AML-193 (cell line): ENCODE data around the gene FNDC3B.
"Not testable (repeated sequence)": the region's sequence is repeated elsewhere in the genome, so short reads cannot be mapped to it uniquely, and the experiment has no call there.

ENCODE experiments used
- DNase-seq, 2 experiments: peaks; one replicate each; lab custom pipeline; 2025; lab: John Stamatoyannopoulos, UW

The FNDC3B gene

DNA sequence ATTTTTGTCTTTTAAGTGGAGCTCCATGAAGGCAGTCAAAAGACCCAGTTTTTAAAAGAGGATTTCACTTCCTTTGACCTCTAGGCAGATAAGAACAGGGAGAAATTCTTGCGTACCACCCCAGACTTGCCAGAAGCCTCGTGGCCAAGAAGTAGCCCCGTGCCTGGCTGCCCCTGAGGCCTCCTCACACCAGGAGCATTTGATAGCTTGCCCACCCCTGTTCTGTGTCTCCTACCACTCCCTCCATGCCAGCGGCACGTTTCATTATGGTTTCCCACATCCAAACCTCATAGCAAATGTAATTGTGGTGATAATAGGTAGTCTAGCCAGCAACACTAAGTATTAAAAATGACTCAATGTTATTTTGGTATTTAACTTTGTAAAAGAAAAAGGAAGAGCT, 301.2 kb downstream of the FNDC3B start:
- no peak for DNase-seq

DNA sequence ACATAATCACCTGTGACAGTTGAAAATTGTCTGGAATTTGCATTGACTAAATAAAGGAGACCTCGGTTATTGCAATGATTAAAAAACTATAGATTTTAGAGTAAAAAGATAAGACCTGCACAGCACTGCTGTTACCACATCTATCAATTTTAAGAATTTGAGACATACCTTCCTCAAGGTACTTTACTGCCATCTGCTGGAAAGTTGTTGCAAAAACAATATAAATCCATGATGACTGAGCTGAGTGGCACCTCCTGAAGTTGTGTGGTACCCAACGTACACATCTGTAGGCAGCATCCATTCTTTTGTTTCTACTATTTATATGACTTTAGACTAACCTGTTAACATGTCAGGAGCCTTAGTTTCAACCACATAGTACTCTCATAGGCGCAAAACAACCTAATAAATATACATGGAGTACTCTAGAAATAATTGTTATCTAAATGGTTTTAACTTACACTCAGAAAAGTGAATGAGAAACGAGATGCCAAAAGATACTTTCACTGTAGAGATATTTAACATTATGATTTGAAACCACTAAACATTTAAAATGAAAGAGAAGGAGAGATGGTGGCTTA, 302.2 kb downstream of the FNDC3B start:
- peak; percentile 64 to 69 for DNase-seq

DNA sequence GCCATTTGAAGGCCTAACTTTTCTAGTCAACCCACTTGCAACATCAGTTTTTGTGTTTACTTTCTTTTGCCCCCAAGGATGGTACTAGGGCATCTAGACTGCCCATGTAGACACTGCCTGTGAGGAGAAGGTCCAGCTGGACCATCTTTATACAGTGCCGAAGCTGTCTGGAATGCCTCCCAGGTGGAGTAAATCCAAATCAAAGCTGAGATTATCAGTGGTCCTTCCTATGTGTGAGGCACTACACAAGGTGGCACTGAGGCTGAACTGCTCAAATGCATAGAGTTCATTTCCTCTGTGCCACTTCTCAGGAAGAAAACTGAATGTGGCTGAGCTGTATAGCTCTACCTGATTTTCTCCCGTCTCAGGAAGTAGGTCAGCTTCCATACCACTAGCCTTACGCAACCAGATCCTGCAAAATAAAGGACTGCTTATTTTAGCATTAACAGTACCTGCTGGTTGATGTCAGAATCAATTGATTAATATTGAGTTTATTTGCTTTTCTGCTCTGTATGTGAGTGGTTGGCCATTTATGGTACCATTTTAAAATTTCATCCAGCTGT, 302.8 kb downstream of the FNDC3B start:
- no peak for DNase-seq

DNA sequence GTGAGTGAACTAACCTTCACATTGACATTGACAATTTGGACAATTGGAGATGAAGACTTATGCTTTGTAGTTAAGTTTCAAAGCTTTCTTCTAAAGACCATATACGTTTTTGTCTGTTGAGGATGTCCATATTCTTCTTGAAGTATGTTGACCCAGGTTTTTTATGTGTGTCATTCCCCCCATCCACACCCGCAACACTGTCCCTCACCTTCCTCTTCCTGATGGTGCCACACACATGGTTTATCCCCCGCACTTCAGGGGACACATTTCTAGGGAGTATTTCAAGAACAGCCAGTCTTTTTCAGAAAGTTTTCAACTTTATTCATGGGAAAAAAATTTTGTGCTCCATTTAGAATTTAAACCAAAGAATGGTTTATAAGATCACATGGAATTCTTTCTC, 303.7 kb downstream of the FNDC3B start:
- no peak for DNase-seq

DNA sequence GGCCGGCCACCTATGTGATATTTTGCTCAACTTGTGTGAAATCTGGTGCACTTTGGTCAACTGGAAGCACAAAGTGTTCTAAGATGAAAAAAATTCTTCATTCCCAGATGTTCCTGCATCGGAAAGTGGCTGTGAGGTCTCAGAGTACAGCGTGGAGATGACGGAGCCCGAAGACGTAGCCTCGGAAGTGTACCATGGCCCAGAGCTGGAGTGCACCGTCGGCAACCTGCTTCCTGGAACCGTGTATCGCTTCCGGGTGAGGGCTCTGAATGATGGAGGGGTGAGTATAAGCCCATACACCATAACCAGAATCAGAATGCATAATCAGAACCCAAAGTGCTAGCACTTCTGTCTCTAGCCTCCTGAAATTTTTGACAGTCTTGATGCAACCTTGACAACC, 304.6 kb downstream of the FNDC3B start:
- DNase-seq, result no peak

DNA sequence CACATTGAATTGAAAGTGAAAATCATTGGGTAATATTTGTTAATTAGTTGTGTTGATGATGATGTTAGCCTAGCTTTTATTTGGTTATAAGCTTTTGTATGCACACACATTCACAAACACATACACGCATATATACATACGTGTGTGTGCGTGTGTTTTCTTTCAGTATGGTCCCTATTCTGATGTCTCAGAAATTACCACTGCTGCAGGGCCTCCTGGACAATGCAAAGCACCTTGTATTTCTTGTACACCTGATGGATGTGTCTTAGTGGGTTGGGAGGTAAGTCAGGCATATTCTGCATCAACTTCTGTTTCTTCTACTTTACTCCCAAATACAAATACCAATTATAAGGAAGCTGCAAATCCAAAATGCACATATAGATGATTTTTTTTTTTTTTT, 306.8 kb downstream of the FNDC3B start:
- DNase-seq, result no peak

DNA sequence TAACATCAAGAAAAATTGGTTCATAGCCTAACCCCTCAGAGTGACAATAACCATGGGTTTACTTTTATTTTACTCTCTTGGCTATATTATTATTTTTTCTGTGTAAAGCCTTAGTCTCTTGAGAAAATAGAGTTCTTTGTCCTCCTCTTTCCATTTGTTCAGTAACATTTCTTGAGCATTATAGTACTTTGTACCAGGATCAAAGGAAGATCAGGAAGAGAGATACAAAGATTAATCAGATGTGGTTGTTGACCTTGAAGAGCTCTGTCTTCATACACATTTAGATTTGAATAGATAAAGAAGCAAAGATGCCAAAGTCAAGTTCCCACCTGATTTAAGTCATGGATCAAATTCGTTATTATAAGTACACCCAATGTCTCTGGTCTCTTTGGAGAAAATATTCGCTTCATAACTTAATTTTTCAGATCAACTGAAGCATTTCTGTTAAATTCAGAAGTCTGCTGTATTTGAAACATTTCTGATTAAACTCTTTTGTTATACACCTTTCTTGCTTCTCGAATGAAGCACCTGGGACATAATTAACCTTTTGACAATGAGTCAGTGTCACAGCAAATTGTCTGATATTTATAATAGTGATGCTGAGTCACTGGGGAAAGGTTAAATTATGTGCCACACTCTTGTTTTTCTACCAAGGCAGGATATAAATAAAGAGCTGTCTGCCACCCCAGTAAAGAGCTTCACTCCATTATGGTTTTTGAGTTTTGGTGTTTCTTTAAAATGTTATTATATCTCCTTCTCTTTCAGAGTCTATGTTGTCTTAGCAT, 308.7 kb downstream of the FNDC3B start:
- DNase-seq, result no peak

DNA sequence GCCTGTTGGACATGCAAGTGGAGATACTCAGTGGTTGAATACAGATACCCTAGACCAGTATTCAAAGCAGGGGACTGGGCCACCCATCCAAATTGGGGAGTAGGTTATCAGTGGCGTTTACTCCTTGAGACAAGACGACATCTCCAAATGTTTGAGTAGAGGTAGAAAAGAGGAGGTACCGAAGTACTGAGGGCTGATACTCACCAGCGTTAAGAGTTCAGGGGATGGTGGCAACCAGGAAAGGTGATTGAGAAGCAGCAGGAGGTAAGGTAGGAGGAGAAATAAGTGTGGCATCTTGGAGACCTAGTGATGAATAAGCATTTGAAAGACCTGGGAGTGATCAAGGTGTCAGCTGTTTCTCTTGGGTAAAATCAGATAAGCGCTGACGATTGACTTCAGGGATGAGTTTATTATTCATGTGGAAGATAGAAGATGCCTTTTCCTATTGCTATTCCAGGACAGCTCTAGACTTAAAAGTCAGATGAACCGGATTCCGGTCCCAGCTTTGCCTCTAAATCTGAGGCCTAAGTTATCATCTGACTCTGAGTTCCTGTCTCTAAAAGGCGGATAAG, 312.6 kb downstream of the FNDC3B start:
- no peak for DNase-seq

DNA sequence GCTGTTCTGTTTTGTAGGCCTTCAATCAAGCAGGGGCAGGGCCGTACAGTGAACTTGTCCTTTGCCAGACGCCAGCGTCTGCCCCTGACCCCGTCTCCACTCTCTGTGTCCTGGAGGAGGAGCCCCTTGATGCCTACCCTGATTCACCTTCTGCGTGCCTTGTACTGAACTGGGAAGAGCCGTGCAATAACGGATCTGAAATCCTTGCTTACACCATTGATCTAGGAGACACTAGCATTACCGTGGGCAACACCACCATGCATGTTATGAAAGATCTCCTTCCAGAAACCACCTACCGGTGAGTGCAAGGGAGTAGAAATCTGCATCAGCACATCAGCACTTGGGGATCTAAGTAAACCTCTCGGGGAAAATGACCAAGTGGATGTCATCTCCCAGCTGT, 313.4 kb downstream of the FNDC3B start:
- DNase-seq, result no peak

DNA sequence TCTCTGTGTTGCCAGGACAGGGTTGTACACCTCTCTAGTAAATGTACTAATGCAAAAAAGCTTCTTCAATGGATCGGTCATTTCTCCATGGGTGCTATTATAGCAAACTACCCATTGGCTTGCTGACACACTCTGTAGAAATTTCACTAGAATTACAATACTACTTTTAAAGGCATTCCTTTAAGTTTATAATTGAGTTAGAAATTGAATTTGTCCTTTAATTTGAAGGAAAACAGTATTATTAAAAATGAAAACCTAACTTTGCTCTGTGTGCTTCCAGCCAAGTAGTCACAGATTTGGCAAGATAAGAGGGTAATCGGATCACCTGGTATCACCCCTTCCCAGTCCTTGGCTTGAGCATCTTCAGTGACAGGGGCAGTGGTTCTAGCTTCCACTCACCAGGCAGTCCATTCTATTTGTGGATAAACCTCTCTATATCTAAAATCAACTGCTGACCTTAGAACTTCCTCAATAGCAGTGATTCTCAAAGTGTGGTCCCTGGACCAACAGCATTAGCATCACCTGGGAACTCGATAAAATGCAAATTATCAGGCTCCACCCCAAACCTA, 315.6 kb downstream of the FNDC3B start:
- DNase-seq, result no peak

DNA sequence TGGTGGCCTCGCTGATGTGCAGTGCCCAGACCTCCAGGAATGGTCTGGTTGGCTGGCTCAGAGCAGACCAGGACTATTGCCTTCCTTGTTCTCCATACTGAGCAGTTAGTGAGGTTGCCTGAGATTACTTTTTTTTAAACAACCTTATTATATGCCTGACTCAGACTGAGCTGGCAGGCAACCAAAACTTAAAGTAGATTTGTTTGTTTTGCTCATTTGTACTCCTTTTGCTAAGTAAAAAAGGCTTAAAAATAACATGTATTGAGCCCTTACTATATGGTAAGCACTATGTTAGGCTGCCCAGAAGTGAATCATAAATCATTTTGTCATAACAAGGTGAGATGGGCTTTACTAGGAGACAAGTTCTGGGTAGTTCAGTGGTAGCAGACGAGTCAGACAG, 316.5 kb downstream of the FNDC3B start:
- DNase-seq, result no peak

DNA sequence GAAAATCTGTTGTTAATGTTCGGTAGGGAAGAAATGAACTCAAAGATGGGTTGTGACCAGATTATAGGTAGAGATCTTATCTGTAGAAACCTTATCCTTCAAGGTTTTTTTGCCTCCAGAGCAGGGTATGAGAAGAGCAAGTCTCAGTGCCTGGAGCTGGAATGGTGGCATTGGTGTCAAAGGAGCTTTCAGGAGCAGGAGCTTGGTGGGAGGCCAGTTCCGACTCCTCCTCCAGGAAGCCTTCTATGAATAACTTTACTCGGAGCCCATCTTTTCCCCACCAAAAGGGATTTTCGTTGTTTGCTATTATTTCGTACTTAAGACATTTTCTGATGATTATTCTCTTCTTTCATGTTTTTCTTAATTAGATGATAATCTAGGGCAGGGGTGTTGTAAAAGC, 317.0 kb downstream of the FNDC3B start:
- no peak for DNase-seq

DNA sequence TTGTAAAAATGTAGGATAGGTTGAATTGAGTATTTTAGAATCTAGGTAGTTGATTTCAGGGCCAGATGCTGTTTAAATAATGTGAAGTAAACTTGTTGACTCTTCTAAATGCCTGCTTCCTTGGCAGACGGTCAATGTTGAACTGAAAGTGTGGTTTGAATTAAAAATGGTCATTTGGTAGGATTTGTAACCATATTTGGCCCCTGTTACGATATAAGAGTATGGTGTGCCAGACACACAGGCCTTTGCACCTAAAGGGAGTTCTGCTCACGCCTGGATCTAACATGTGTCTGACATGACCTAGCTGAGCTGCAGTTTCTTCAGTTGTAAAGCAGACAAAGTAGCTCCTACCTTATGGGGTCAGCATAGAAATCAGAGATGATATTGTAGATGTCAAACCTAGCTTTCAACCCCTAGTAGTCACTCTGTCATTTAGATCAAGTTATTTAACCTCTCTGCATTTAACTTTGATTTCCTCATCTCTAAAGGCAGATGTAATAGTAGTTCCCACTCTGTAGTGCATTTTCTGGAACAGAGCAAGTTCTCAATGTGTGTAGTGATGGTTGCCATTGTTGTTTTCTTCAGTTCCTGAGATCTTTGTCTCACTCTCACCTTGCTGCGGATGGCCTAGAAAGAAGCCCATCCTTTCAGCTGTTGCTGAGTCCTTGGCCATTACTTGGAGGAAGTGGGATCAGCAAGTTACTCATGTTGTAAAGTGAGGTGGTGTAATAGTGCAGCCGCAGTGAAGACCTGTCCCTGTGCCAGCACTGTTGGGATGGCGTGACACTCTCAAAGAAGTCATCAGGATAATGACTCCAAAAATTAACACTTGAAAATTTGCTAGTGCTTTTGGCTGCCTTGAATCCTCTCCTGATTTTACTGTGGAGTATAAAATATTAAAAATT, 318.7 kb downstream of the FNDC3B start:
- DNase-seq, result no peak

DNA sequence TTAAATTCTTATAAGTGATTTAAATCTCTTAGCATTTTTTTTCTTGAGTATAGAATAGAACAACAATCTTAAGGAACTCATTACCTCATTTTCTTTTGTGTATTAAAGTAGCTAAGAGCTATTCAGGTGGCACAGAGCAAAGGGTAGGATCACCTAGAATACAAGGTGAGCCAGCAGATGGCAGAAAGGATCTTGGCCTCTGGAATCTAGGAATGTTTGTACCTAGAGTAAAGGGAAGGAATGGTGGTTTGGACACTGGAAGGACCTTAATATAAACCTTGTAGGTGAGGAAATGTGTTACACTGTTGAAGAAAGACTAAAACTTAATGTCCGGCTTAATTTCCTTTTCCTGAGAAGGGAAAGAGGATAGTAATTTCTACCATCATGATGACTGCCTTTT, 319.9 kb downstream of the FNDC3B start:
- no peak for DNase-seq

DNA sequence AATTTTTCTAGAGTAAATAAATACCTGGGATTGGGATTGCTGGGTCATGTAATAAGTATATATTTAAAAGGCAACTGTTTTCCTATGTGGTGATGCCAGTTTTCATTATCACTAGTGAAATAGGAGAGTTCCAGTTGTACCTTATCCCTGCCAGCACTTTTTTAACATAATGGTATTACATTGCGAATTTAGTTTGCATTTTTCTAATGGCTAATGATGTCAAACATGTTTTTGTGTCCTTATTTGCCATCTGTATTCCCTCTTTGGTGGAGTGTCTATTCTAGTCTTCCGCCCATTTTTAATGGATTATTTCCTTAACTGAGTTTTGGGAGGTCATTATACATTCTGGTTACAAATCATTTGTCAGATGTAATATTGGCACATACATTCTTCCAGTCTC, 320.6 kb downstream of the FNDC3B start:
- DNase-seq, result no peak

DNA sequence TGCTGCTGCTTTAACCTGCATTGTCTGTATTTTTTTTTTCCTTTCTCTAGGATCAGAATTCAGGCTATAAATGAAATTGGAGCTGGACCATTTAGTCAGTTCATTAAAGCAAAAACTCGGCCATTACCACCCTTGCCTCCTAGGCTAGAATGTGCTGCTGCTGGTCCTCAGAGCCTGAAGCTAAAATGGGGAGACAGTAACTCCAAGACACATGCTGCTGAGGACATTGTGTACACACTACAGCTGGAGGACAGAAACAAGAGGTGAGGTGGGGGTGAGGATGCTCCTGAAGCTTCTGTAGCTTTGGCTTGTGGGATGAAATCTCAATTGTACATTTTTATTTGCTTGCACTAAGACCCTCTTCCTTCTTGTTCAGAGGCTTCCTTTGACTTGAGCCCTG, 323.2 kb downstream of the FNDC3B start:
- DNase-seq, result no peak

DNA sequence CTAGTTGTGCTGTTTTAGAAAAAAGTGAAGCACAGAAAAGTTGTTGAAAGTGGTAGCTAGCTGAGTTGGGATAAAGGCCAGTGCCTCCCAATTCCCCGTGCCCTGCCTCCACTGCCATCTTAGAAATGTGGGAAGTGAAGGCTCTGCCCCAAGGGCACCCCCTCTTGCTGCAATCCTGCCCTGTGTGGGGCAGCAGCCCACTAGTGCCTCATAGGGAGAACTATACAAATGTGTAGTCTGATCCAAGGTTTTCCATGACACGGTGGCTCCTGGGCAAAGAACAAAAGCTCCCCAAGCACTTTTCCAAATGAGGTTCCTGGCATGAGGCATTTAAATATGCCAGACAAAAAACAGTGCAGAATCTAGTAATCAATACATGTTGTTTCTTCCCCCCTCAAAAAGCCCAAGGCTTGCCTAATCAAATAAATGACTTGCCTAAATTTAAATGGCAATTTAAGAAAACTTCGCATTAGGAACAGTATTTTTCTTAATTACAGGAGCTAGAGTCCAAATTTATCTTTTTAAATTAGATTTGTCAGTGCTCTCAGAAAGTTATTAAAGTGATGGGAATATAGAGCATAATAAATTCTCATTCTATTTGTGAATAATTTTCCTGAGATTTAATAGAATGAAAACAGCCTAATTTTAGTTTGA, 325.1 kb downstream of the FNDC3B start:
- DNase-seq, result no peak

DNA sequence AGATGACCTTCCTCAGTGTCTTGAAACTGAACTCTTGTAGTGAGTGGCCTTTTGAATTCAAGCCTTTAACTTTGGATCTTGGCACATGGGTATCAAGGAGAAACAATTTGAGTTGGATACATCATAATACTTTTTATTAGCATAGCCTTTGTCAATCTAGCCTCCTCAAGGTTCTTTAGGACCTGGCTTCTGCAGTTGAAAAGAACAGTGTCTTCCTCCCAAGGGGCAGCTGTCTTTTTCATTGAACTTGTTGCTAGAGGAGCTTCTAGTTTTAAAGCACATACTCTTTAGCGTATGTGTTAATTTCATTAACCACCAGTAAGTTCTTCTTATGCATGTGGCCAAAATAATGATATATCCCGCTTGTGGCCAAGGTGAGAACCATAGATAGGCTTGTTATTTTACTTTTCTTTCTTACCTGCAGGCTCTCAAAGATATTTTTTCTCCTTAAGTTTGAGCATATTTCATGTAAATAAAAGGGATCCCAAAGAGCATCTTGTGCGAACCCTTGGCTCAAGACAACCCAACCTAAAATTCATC, 325.7 kb downstream of the FNDC3B start:
- DNase-seq, result no peak

DNA sequence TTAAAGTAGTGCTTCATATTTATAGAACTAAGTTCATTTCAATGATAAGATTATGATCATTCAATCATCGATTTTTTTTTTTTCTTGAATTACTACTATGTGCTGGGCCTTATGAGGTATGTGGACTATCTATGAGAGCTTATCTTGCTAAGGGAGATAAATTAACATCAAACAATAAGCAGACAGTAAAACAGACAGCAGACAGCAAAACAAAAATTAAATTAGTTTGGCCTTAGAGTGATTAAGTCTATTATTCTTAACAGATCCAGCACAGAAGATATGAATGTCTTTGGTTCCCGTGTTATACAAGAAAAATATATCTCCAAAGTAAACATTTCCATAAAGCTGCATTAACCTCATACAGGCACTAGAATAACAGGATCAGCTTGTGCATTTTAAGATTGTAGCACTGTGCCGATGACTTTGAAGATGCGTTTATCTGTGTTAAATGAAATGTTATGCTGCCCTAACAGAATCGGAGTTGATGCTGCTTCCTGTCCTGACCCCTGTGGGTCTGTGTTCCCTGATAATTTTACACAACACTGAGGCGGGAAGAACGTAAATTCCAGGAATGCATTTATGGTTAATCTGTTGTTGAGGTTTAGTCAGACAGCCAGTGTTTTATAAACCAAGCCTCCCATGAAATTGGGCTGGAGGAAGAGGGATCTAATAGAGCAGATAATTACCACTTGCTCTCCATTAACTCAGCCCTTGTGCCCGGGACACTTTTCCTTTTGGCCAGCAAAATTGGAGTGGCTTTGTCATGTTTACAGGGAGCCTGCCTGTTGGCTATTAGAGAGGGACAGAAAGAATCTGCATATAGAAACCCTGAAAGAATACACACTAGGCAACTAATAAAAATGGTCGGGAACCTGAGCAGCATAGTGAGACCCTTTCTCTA, 328.1 kb downstream of the FNDC3B start:
- no peak for DNase-seq

DNA sequence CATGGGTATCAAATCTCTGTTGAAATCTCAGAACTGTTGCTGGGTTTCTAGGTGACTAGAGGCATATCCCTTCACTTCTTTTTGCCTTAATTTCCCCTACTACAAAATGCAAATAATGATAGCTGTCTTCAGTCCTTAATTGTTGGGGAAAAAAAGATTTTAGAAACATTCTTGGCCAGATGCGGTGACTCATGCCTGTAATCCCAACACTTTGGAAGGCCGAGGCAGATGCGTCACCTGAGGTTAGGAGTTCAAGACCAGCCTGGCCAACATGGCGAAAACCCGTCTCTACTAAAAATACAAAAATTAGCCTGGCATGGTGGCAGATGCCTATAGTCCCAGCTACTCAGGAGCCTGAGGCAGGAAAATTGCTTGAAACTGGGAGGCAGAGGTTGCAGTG, 329.2 kb downstream of the FNDC3B start:
- DNase-seq, result not testable (repeated sequence)
